Stimulated activated CD4-positive, alpha-beta T cell treated with anti-CD3 and anti-CD28 coated beads, TNF-alpha, amount 100 ng/mL, for 1 hour (primary cell): ENCODE data around the gene PTPRD.

ENCODE experiments used
- DNase-seq, 3 donors: peaks; one replicate each; pipeline ENCODE4 v3.0.0-alpha.2; 2020; ENCODE audit warnings: low read depth in 3 of 3, low spot score in 1 of 3

Gene PTPRD

GRCh38 chr9:8883321-8883720, 1729.5 kb downstream of the PTPRD start:
- DNase-seq, result no peak

DNA sequence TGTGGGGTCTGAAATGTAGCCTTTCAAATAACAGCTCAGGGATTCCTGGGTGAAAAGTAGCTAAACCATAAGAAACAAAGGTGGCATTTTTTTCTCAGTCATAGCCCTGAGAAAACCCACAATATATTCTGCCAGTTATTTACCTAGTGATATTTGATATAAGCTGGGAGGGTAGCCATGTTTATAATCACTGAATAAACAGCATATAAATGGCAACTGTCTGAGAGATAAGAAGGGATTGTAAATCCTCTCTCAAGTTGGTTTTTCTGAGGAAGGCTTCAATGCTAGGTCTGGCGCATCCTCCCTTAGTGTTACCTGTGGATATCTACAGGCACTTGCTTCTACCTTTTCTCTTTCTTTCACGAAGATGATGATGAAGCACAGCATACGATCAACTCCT, 1732.7 kb downstream of the PTPRD start:
- DNase-seq, result no peak

GRCh38 chr9:8879284-8879683, 1733.5 kb downstream of the PTPRD start:
- DNase-seq, result no peak

DNA sequence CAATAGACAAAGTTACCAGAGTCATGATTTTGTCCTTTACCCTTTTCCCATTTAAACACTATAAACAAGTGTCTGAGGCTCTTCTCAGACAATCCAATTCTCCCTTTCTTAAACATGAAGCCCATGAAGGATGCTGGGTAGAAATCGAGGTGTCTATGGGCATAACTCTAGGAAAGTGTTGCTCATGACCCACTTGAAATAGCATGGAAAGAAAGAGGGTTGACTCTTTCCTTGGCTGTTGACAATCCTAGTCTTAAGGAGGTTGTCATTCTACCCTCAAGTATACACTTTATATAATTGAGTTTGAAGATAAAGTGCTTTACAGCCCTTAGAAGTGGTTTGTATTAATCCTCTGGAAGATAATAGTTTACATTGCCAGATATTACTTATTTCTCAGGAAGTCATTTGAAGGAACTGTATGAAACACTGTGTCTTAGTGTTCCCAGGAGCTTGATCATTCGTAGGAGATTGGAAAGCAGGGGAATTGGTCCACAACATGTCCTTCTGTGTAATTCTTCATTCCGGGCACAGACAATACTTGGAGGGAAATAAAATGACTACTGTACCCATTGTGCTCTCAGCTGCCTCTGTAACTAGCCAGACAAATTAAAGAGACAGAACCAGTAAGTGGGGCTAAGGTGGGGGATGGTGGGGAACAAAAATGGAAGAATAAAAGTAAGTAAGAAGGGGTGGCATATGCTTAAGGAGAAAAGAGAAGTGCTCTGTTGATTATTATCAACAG, 1734.9 kb downstream of the PTPRD start:
- no peak for DNase-seq

- no peak for DNase-seq
These were observed 1736.5 kb downstream of the PTPRD start for GRCh38 chr9:8876303-8876702.

- DNase-seq, result no peak
These were observed 1738.3 kb downstream of the PTPRD start for GRCh38 chr9:8874482-8874881.

DNA sequence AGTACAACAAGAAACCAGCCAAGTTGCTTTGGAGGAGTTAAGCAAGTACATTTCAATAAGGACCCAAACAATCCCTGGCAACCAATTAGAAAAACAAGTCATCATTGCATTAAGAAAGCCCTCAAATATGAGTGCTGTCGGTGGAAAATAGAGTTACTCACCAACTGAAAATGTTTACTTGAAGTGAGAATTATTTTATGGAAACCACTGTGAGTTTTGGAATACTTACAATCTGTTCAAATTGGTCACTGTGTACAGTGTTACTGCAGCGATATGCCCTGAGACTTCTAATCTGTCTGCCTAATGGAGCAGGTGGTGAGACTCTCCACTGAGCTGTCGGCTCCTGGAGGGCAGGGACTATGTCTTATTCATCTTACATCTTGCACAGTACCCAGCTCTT, 1740.0 kb downstream of the PTPRD start:
- DNase-seq, result no peak

- DNase-seq, result no peak
These were observed 1740.9 kb downstream of the PTPRD start for GRCh38 chr9:8871796-8872445.

GRCh38 chr9:8871396-8871795, 1741.4 kb downstream of the PTPRD start:
- no peak for DNase-seq

GRCh38 chr9:8869812-8870211, 1743.0 kb downstream of the PTPRD start:
- no peak for DNase-seq

DNA sequence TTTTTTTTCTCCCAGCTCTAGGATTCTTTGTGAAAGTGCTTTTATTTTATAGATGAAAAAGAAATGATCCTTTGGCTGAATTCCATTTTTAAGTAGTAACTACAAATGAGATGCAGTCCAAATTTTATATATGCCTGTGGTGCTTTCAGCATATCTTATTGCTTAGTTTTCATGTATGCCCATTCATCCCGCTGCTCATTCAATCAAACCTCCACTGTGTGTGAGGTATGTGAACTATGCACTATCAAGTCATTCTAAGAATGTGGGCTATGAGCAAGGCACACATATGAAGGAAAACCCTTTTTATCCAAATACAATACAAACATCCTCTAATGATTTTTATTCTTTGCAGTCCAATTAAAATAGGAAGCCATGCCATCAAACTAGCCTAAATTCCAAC, 1744.2 kb downstream of the PTPRD start:
- no peak for DNase-seq

- DNase-seq, result no peak
These were observed 1745.7 kb downstream of the PTPRD start for GRCh38 chr9:8867148-8867547.

GRCh38 chr9:8864545-8864896, 1748.3 kb downstream of the PTPRD start:
- DNase-seq, result no peak

- no peak for DNase-seq
These were observed 1748.8 kb downstream of the PTPRD start for GRCh38 chr9:8863886-8864544.

DNA sequence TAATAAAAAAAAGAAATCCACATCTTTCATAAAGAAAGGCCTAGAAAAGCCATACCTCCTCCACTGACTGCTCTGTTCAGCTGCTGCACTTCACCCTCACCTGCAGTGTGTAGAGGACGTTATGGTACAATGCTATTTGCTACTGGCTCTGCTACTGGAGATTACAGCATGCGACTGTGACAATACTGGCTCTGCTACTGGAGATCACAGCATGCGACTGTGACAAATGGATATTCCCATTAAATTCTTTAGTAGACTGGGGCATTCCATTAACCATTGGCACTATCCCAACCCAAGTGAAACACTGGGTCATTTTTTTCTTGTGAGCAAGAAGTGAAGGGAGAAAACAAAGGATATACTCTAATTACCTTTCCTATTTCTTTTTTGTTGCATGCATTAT, 1749.7 kb downstream of the PTPRD start:
- DNase-seq, result no peak

GRCh38 chr9:8860925-8861324, 1751.9 kb downstream of the PTPRD start:
- DNase-seq, result no peak

GRCh38 chr9:8860086-8860485, 1752.7 kb downstream of the PTPRD start:
- no peak for DNase-seq

- DNase-seq, result no peak
These were observed 1753.4 kb downstream of the PTPRD start for GRCh38 chr9:8859416-8859815.

DNA sequence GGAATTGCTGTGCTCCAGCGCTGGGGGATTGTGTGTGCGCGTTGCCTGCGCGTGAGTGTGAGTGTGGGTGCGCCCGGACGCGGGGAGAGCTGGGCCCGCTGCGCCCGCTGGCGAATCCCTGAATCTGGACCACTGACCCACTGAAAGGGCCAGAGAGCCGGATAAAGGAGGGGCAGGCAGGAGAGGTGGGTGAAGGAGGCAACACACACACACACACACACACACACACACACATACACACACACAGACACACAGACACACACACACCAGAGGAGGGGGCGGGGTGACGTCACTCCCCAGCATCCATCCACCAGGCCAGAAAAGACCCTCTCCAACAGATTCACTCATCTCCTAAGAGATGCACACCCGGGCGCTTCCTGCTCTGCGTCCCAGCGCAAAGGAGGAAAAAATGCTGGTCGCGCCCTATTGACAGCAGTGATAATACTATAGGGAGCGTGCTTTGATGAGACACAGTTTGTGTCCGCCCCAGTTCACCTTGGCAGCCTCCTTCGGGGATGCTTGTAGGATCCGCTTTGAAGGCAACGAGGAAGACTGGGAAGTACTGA, 1754.1 kb downstream of the PTPRD start:
- no peak for DNase-seq

DNA sequence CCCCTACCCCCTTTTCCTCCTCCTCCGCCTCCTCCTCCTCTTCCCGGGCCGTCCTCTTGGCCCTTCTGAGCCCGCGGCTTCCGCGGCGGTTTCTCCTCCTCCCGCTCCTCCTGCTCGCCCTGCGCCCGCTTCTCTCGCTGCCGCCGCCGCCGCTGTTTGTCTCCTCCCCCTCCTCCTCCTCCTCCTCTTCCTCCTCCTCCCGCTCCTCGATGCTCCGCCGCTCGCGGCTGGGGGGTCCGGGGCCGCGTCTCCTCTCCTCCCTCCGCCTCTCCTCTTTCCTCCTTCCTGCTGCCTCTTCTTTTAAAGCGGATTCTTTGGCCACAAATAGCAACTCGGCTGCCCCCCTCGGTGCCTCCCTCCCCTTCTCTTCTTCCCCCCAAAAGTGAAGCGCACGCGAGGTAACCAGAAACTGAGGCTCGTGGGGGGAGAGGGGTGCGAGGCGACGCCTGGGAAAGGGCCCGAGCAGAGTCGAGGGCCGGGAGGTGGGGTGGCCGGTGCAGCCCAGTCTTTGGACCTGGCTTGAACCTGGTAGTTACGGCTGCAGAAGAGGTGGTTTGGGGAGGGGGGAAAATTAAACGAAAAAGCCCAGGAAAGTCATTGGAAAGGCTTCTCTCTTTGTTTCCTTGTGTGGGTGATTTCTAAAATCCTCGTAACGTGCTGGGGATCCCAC, 1754.7 kb downstream of the PTPRD start:
- DNase-seq, result no peak

- no peak for DNase-seq
These were observed 1755.5 kb downstream of the PTPRD start for GRCh38 chr9:8857068-8857925.
